IPS DF 6.9 (cell line): Measurements from ENCODE around the gene AP3M1.
"Not testable (repeated sequence)": the region's sequence is repeated elsewhere in the genome, so short reads cannot be mapped to it uniquely, and the experiment has no call there.

ENCODE experiments used
- DNase-seq: peaks from one replicate; pipeline ENCODE4 v3.0.0-alpha.2; 2013; ENCODE audit warnings: low read depth, low spot score
- H3K27ac ChIP-seq: one replicate; pipeline ENCODE4 v1.5.1; 2013; ENCODE audit warnings: low read length, control low read depth
- H3K27me3 ChIP-seq: 2 replicates; pipeline ENCODE4 v1.6.1; 2013; ENCODE audit warnings: mild to moderate bottlenecking, low read length; ENCODE audit not compliant: control insufficient read depth, insufficient read depth
- H3K36me3 ChIP-seq: 2 replicates; pipeline ENCODE4 v1.6.1; 2013; ENCODE audit warnings: low read length; ENCODE audit not compliant: control insufficient read depth, insufficient read depth
- H3K4me1 ChIP-seq: 2 replicates; pipeline ENCODE4 v1.6.1; 2013; ENCODE audit warnings: low read length; ENCODE audit not compliant: control insufficient read depth, insufficient read depth
- H3K4me3 ChIP-seq: 2 replicates; pipeline ENCODE4 v1.5.1; 2013; ENCODE audit warnings: mild to moderate bottlenecking, low read length
- H3K9me3 ChIP-seq: 2 replicates; pipeline ENCODE4 v1.6.1; 2013; ENCODE audit warnings: low read length, inconsistent platforms; ENCODE audit not compliant: control insufficient read depth, insufficient read depth
- WGBS: extraction: QIAGEN DNeasy Blood & Tissue Kit; methylation state at CpG from one replicate; pipeline ENCODE4 v1.1.7; 2013; ENCODE audit warnings: mixed read lengths, missing lambda C conversion rate; ENCODE audit not compliant: insufficient read length, insufficient coverage; 5-methylcytosine and 5-hydroxymethylcytosine counted together

AP3M1 gene

DNA sequence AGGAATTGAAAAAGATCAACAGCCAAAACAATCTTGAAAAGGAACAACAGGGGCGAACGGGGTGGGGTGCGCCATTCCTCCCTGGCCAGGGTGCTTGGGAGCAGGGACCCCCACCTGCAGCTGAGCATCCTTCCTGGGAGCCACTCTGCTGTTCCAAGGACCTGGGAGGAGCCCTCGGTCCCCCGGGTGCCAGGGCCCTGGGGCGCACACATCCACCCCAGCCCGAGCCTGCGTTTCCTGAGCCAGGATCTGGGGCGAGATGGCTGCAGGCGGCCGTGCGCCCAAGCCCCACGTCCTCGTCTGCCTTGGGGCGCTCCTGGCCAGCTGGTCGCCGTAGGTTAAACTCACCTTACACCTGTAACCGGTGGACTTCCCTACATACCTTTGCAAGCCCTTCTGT lies 10.6 kb downstream of the AP3M1 start:
- H3K27me3 ChIP-seq = no peaks in the 10 kb centered on the region
- H3K9me3 ChIP-seq = no peaks in the 10 kb centered on the region
- peaks cover 3% of the 10 kb centered on the region; the same call in 1 of the 2 replicates for H3K36me3 ChIP-seq
- H3K4me1 ChIP-seq = no peaks in the 10 kb centered on the region
- H3K27ac ChIP-seq = no peak overlapping the region
- DNase-seq = no peak
- no CpG with 5 or more reads among the region's 18 CpGs for WGBS
- H3K4me3 ChIP-seq = no peak overlapping the region

DNA sequence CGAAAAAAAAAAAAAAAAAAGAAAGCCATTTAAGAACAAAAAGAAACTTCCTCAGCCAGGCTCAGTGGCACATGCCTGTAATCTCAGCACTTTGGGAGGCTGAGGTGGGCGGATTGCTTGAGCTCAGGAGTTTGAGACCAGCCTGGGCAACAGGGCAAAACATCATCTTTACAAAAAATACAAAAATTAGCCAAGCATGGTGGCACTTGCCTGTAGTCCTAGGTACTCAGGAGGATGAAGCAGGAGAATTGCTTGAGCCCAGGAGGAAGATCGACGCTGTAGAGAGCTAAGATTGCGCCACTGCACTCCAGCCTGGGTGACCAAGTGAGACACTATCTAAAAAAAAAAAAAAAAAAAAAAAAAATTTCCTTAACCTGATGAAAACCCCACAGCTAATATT lies 12.0 kb downstream of the AP3M1 start:
- WGBS = no CpG with 5 or more reads among the region's 5 CpGs
- not testable (repeated sequence) for H3K4me1 ChIP-seq, H3K36me3 ChIP-seq

GRCh38 chr10:74137992-74138391 lies 12.6 kb downstream of the AP3M1 start:
- no CpG with 5 or more reads among the region's 5 CpGs for WGBS
- H3K36me3 ChIP-seq = peaks cover 3% of the 10 kb centered on the region; the same call in 1 of the 2 replicates
- DNase-seq = no peak
- H3K4me3 ChIP-seq = no peak overlapping the region
- H3K4me1 ChIP-seq = no peaks in the 10 kb centered on the region
- H3K27ac ChIP-seq = no peak overlapping the region
- H3K9me3 ChIP-seq = no peaks in the 10 kb centered on the region
- H3K27me3 ChIP-seq = no peaks in the 10 kb centered on the region

More for the DNA sequence above, 12.0 kb downstream of the AP3M1 start:
- not testable (repeated sequence) for H3K4me3 ChIP-seq, H3K27me3 ChIP-seq, H3K9me3 ChIP-seq, H3K27ac ChIP-seq, DNase-seq

- no peak for DNase-seq
- Histone ChIP-seq H3K9me3 (no peaks in the 10 kb centered on the region), H3K36me3 (peaks cover 3% of the 10 kb centered on the region; the same call in 1 of the 2 replicates), H3K27me3 (no peaks in the 10 kb centered on the region), H3K4me1 (no peaks in the 10 kb centered on the region), H3K4me3 (no peak overlapping the region), H3K27ac (no peak overlapping the region)
- WGBS = 100% methylated on average over 1 of the region's 3 CpGs
Measured at GRCh38 chr10:74135452-74135851, 15.2 kb downstream of the AP3M1 start.

DNA sequence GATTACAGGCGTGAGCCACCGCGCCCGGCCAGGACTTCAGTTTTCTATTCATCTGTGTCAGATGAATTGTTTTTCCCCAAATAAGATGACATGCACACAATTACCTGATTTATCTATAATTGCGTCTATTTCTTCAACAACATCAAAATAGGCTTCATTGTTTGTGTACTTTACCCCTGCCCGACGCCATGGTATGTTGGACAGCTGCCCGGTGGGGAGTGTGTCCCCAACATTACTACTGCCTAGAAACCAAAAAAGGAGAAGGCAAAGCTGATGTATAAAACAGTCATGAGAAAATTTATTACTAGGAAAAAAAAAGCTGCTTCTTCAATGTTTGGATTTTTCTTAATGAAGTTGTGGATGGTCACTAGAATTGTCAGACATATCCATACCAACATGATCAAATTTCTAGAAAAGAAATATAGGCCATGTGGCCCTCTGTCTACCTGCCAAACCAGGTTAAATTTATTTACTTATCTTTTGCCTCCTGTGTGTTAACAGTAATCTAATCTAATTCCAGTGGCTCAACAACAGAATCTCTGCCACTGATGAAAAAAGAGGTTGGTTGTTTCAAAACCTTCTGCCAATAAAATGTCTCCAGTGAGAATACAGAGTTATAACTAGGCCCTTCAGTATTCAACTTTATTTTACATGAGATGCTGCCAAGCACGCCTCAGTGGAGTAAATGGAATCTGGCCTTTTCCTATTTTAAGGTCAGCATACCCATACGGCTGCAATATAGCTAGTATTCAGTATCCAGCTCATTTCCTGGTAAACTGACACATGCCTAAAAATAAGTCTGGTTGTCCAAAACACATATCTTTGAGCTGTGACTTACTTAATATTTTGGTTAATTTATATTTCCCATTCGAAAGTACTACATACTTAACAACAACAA lies 16.5 kb downstream of the AP3M1 start:
- Histone ChIP-seq H3K27ac (no peak overlapping the region), H3K4me1 (no peaks in the 10 kb centered on the region), H3K4me3 (no peak overlapping the region), H3K36me3 (peaks cover 3% of the 10 kb centered on the region; the same call in 1 of the 2 replicates), H3K27me3 (no peaks in the 10 kb centered on the region), H3K9me3 (no peaks in the 10 kb centered on the region)
- DNase-seq = no peak
- WGBS = no CpG with 5 or more reads among the region's 11 CpGs

GRCh38 chr10:74123081-74123480 lies 27.5 kb downstream of the AP3M1 start:
- Histone ChIP-seq H3K27ac (no peak overlapping the region), H3K27me3 (no peaks in the 10 kb centered on the region), H3K9me3 (no peaks in the 10 kb centered on the region), H3K4me3 (no peak overlapping the region), H3K36me3 (peaks cover 24% of the 10 kb centered on the region; the same call in 1 of the 2 replicates), H3K4me1 (no peaks in the 10 kb centered on the region)
- no CpG with 5 or more reads among the region's 1 CpG for WGBS
- DNase-seq = no peak

DNA sequence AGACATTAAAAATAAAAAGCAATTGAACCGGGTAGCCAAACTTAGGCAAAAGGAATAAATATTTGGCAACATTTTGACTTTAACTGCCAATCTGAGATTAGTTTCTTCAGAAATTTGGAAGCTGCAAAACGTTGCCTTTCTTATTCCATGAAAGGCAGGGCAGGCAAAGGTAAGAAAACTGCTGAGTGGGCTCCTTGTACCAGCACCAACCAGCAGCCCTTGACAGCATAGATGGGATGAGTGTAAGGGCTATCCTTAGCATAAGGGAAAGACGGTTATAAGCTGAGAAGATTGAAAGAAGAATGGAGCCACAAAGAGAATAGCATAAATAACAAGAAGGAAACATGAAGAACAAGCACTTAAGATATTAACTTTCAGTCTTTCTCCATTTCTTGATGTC lies 28.6 kb downstream of the AP3M1 start:
- WGBS = no CpG with 5 or more reads among the region's 3 CpGs
- DNase-seq = no peak
- no peaks in the 10 kb centered on the region for H3K4me1 ChIP-seq
- peaks cover 34% of the 10 kb centered on the region for H3K36me3 ChIP-seq
- no peak overlapping the region for H3K4me3 ChIP-seq
- H3K27ac ChIP-seq = no peak overlapping the region
- H3K9me3 ChIP-seq = no peaks in the 10 kb centered on the region
- H3K27me3 ChIP-seq = no peaks in the 10 kb centered on the region

DNA sequence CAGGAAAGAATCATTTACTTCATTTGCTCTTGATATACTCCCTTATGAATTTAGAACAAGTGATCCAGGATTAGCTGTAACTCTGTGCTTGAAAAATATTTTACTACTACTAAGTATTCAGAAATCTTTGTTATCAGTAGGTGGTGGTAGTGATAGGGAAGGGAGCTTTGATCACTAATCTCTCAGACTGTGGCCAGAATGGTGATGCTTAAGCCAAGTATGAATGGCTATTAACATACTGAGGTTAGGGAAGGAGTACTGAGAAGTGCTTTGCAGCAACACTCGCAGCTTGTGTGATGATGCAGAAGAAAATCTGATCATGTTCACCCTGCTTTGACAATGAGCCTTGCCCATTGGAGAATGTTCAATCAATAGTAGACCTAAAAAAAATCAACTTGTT lies 29.3 kb downstream of the AP3M1 start:
- no peaks in the 10 kb centered on the region for H3K9me3 ChIP-seq
- peaks cover 35% of the 10 kb centered on the region for H3K36me3 ChIP-seq
- no CpG with 5 or more reads among the region's 1 CpG for WGBS
- no peak overlapping the region for H3K4me3 ChIP-seq
- no peaks in the 10 kb centered on the region for H3K4me1 ChIP-seq
- H3K27me3 ChIP-seq = no peaks in the 10 kb centered on the region
- no peak for DNase-seq
- H3K27ac ChIP-seq = no peak overlapping the region

- Histone ChIP-seq H3K4me1 (no peaks in the 10 kb centered on the region), H3K27ac (no peak overlapping the region), H3K4me3 (no peak overlapping the region), H3K36me3 (peaks cover 33% of the 10 kb centered on the region), H3K27me3 (no peaks in the 10 kb centered on the region), H3K9me3 (no peaks in the 10 kb centered on the region)
- no peak for DNase-seq
- WGBS = no CpG with 5 or more reads among the region's 1 CpG
Measured at GRCh38 chr10:74120911-74121310, 29.7 kb downstream of the AP3M1 start.

- no CpG with 5 or more reads among the region's 3 CpGs for WGBS
- Histone ChIP-seq H3K27ac (no peak overlapping the region), H3K36me3 (peaks cover 45% of the 10 kb centered on the region), H3K4me3 (no peak overlapping the region), H3K27me3 (no peaks in the 10 kb centered on the region), H3K9me3 (no peaks in the 10 kb centered on the region), H3K4me1 (no peaks in the 10 kb centered on the region)
- no peak for DNase-seq
Measured at GRCh38 chr10:74118804-74119203, 31.8 kb downstream of the AP3M1 start.

- peaks cover 51% of the 10 kb centered on the region for H3K36me3 ChIP-seq
- H3K9me3 ChIP-seq = no peaks in the 10 kb centered on the region
- H3K4me3 ChIP-seq = no peak overlapping the region
- no peaks in the 10 kb centered on the region for H3K4me1 ChIP-seq
- DNase-seq = no peak
- no CpG with 5 or more reads among the region's 4 CpGs for WGBS
- no peaks in the 10 kb centered on the region for H3K27me3 ChIP-seq
- no peak overlapping the region for H3K27ac ChIP-seq
Measured at GRCh38 chr10:74117738-74118137, 32.9 kb downstream of the AP3M1 start.
